Fibroblast of the conjunctiva (primary cell): ENCODE measurements around the gene INSR.
A peak's percentile ranks its signal among the peaks of the same experiment; 100 is the strongest.
"Not testable (repeated sequence)": the region's sequence is repeated elsewhere in the genome, so short reads cannot be mapped to it uniquely, and the experiment has no call there.

ENCODE experiments used
- DNase-seq: peaks from one replicate; pipeline ENCODE4 v3.0.0-alpha.2; 2010; ENCODE audit warnings: low read depth

Gene INSR

GRCh38 chr19:7195046-7195445 lies 99.2 kb downstream of the INSR start:
- DNase-seq = no peak

- no peak for DNase-seq
Observed at GRCh38 chr19:7194566-7194965, 99.6 kb downstream of the INSR start.

- DNase-seq = no peak
Observed at GRCh38 chr19:7191946-7192691, 102.1 kb downstream of the INSR start.

GRCh38 chr19:7188698-7189629 lies 105.2 kb downstream of the INSR start:
- no peak for DNase-seq

- no peak for DNase-seq
Observed at GRCh38 chr19:7187605-7188339, 106.4 kb downstream of the INSR start.

GRCh38 chr19:7182489-7182888 lies 111.7 kb downstream of the INSR start:
- no peak for DNase-seq

- DNase-seq = no peak
Observed at GRCh38 chr19:7179917-7180306, 114.3 kb downstream of the INSR start.

- no peak for DNase-seq
Observed at GRCh38 chr19:7177926-7178325, 116.3 kb downstream of the INSR start.

- DNase-seq = no peak
Observed at GRCh38 chr19:7176792-7177191, 117.4 kb downstream of the INSR start.

GRCh38 chr19:7172794-7173193 lies 121.4 kb downstream of the INSR start:
- DNase-seq = no peak

GRCh38 chr19:7170983-7171382 lies 123.2 kb downstream of the INSR start:
- no peak for DNase-seq

GRCh38 chr19:7168941-7169340 lies 125.3 kb downstream of the INSR start:
- no peak for DNase-seq

- DNase-seq = no peak
Observed at GRCh38 chr19:7161292-7161691, 132.9 kb downstream of the INSR start.

GRCh38 chr19:7159105-7159933 lies 134.9 kb downstream of the INSR start:
- DNase-seq = peak; percentile 31

- no peak for DNase-seq
Observed at GRCh38 chr19:7153022-7153421, 141.2 kb downstream of the INSR start.

- DNase-seq = no peak
Observed at GRCh38 chr19:7152568-7152967, 141.6 kb downstream of the INSR start.

GRCh38 chr19:7149956-7150705 lies 144.1 kb downstream of the INSR start:
- DNase-seq = no peak

GRCh38 chr19:7147119-7147675 lies 147.0 kb downstream of the INSR start:
- DNase-seq = not testable (repeated sequence)

- not testable (repeated sequence) for DNase-seq
Observed at GRCh38 chr19:7146086-7146485, 148.1 kb downstream of the INSR start.

- DNase-seq = no peak
Observed at GRCh38 chr19:7145494-7145893, 148.7 kb downstream of the INSR start.

GRCh38 chr19:7142771-7143170 lies 151.4 kb downstream of the INSR start:
- no peak for DNase-seq
